22Rv1 (cell line): ENCODE data around the gene PFDN6.

Experiments used
- H3K27ac ChIP-seq: fragments of 450-650 bp; 2 replicates; pipeline ENCODE4 v1.5.1; 2017
- ZFX ChIP-seq: fragments of 450-650 bp; IDR thresholded peaks from 2 replicates; pipeline ENCODE4 v1.6.1; 2017; ENCODE audit warnings: antibody characterized with exemption, borderline replicate concordance
- TF ChIP-seq, protein P1 (sequence below): fragments of 450-650 bp; IDR thresholded peaks from 2 replicates; pipeline ENCODE4 v1.5.1; 2017; ENCODE audit warnings: mild to moderate bottlenecking

PFDN6 gene

GRCh38 chr6:33294086-33294823 is 4.9 kb downstream of the PFDN6 start:
- no peak overlapping the region; the same call in 1 of the 2 replicates for H3K27ac ChIP-seq
- no peak for TF ChIP-seq ZFX
- TF ChIP-seq, protein P1, sequence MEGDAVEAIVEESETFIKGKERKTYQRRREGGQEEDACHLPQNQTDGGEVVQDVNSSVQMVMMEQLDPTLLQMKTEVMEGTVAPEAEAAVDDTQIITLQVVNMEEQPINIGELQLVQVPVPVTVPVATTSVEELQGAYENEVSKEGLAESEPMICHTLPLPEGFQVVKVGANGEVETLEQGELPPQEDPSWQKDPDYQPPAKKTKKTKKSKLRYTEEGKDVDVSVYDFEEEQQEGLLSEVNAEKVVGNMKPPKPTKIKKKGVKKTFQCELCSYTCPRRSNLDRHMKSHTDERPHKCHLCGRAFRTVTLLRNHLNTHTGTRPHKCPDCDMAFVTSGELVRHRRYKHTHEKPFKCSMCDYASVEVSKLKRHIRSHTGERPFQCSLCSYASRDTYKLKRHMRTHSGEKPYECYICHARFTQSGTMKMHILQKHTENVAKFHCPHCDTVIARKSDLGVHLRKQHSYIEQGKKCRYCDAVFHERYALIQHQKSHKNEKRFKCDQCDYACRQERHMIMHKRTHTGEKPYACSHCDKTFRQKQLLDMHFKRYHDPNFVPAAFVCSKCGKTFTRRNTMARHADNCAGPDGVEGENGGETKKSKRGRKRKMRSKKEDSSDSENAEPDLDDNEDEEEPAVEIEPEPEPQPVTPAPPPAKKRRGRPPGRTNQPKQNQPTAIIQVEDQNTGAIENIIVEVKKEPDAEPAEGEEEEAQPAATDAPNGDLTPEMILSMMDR = no peak

GRCh38 chr6:33295621-33296369 is 6.4 kb downstream of the PFDN6 start:
- H3K27ac ChIP-seq = peak overlapping the region; percentile 98
- TF ChIP-seq ZFX = no peak
- TF ChIP-seq, protein P1 = no peak

DNA sequence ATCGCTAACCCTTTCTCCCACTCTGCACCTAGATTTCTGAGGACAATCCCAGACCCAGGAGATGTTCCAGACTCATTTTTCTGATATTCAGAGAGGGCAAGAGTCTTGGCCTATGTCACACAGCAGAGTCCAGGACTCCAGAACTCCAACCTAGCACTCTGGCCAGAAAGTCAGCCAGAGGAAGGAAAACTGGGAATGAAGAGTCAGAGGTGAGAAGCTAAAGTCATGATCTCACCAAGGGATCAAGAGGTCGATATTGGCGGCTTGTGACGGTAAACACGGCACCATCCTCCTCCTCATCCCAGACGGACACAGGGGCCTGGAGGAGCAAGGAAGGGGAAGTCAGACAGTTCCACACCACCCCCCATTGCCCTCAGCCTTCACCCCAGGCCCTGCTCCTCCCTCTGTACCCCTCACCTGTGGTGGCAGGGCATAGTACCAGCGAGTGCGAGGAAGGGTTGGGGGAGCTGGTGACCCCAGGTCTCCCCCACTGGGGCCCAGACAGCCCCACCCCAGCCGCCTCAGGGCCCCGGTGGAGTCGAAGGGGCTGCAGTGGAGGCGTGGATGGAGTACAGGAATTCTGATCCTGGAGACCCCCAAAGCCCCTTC is 7.5 kb downstream of the PFDN6 start:
- peak overlapping the region; percentile 98 for H3K27ac ChIP-seq

DNA sequence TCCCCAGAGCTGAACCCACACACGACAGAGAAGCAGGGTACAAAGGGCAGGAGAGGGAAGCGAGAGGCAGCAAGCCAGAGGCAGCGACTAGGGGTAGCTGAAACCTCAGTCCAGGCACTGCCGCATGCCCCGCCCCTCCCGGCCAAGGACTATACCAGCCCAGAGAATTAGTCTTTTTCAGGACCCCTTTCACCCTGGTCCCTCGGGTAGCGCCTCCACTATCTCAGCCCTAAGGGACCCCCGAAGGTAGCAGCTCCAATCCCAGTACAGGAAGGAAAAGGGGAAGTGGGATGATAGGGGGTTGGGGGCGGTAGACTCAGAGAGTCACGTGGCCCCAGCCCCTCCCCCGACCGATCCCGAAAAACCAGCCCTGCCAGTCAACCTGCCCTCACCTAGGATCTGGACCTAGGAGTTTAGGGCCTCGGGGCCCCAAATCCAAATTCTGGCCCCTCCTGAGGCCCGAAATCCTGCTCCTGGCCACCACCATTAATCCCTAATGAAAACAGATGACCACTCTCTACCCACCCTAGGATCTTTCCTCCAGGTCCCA is 8.1 kb downstream of the PFDN6 start:
- peak overlapping the region; percentile 98 for H3K27ac ChIP-seq
- TF ChIP-seq, protein P1 = no peak
- TF ChIP-seq ZFX = no peak

More for the DNA sequence above, 7.5 kb downstream of the PFDN6 start:
- no peak for TF ChIP-seq ZFX
- TF ChIP-seq, protein P1 = no peak

- H3K27ac ChIP-seq = peak overlapping the region; percentile 98
Observed at GRCh38 chr6:33297956-33298772, 8.8 kb downstream of the PFDN6 start.

GRCh38 chr6:33298773-33299236 is 9.4 kb downstream of the PFDN6 start, which contains the start of gene RGL2:
RGL2 (minus strand) TSS chr6:33298942; CDS start chr6:33298610, 332 bp downstream.
- H3K27ac ChIP-seq = peak within 1 kb of the TSS; percentile 98
- TF ChIP-seq ZFX = no peak
- TF ChIP-seq, protein P1 = no peak

More at GRCh38 chr6:33297956-33298772, 8.8 kb downstream of the PFDN6 start:
- TF ChIP-seq ZFX = no peak
- TF ChIP-seq, protein P1 = no peak
